Measurements from ENCODE around the gene MOB3A.
"Not testable (repeated sequence)": the region's sequence is repeated elsewhere in the genome, so short reads cannot be mapped to it uniquely, and the experiment has no call there.

The MOB3A gene

DNA sequence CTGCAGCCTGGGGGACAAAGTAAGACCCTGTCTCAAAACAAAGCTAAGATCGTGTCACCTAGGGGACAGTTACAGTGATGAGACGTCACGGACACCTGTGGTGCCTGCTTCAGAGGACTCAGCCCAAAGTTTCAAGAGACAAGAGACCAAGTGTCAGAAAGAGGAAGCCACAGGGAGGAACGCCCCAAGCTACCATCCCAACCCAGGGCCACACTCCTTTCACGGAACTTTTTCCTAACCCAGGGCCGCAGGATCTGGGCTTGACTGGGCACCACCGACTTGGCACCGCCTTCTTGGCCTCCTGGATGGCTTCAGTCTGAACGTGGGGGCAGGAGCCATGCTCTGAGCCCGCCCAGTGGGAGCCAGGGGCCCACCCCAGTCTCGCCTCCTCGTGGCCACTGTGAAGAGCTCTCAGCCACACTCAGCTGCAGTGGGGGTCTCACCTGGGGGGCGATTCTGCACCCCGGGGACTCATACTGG, 8.5 kb downstream of the MOB3A start:
- ATAC-seq: no peak
- TF ChIP-seq, protein P1, sequence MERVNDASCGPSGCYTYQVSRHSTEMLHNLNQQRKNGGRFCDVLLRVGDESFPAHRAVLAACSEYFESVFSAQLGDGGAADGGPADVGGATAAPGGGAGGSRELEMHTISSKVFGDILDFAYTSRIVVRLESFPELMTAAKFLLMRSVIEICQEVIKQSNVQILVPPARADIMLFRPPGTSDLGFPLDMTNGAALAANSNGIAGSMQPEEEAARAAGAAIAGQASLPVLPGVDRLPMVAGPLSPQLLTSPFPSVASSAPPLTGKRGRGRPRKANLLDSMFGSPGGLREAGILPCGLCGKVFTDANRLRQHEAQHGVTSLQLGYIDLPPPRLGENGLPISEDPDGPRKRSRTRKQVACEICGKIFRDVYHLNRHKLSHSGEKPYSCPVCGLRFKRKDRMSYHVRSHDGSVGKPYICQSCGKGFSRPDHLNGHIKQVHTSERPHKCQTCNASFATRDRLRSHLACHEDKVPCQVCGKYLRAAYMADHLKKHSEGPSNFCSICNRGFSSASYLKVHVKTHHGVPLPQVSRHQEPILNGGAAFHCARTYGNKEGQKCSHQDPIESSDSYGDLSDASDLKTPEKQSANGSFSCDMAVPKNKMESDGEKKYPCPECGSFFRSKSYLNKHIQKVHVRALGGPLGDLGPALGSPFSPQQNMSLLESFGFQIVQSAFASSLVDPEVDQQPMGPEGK (CRISPR knock-in tag; IDR thresholded peaks at IDR 0.05; ENCODE audit: borderline replicate concordance): no peak
- TF ChIP-seq, protein P2, sequence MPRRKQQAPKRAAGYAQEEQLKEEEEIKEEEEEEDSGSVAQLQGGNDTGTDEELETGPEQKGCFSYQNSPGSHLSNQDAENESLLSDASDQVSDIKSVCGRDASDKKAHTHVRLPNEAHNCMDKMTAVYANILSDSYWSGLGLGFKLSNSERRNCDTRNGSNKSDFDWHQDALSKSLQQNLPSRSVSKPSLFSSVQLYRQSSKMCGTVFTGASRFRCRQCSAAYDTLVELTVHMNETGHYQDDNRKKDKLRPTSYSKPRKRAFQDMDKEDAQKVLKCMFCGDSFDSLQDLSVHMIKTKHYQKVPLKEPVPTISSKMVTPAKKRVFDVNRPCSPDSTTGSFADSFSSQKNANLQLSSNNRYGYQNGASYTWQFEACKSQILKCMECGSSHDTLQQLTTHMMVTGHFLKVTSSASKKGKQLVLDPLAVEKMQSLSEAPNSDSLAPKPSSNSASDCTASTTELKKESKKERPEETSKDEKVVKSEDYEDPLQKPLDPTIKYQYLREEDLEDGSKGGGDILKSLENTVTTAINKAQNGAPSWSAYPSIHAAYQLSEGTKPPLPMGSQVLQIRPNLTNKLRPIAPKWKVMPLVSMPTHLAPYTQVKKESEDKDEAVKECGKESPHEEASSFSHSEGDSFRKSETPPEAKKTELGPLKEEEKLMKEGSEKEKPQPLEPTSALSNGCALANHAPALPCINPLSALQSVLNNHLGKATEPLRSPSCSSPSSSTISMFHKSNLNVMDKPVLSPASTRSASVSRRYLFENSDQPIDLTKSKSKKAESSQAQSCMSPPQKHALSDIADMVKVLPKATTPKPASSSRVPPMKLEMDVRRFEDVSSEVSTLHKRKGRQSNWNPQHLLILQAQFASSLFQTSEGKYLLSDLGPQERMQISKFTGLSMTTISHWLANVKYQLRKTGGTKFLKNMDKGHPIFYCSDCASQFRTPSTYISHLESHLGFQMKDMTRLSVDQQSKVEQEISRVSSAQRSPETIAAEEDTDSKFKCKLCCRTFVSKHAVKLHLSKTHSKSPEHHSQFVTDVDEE (CRISPR knock-in tag; IDR thresholded peaks at IDR 0.05): no peak
- TF ChIP-seq ZNF70 (CRISPR knock-in tag; IDR thresholded peaks at IDR 0.05) (no peak), ESRRG (CRISPR knock-in tag; IDR thresholded peaks at IDR 0.05) (no peak), OSR1 (CRISPR knock-in tag; IDR thresholded peaks at IDR 0.05) (no peak), PPARA (CRISPR knock-in tag; IDR thresholded peaks at IDR 0.05; ENCODE audit: borderline replicate concordance) (no peak), TOX (CRISPR knock-in tag; IDR thresholded peaks at IDR 0.05; ENCODE audit: borderline replicate concordance) (no peak), ISL1 (CRISPR knock-in tag; IDR thresholded peaks at IDR 0.05) (no peak), ZFP30 (CRISPR knock-in tag; IDR thresholded peaks at IDR 0.05) (no peak), ARNTL (CRISPR knock-in tag; IDR thresholded peaks at IDR 0.05; ENCODE audit: borderline replicate concordance, low read depth) (no peak), RARB (CRISPR knock-in tag; IDR thresholded peaks at IDR 0.05) (no peak), ZFP3 (CRISPR knock-in tag; IDR thresholded peaks at IDR 0.05) (no peak), CSDC2 (CRISPR knock-in tag; IDR thresholded peaks at IDR 0.05) (no peak), SNAI2 (CRISPR knock-in tag; IDR thresholded peaks at IDR 0.05) (no peak)

DNA sequence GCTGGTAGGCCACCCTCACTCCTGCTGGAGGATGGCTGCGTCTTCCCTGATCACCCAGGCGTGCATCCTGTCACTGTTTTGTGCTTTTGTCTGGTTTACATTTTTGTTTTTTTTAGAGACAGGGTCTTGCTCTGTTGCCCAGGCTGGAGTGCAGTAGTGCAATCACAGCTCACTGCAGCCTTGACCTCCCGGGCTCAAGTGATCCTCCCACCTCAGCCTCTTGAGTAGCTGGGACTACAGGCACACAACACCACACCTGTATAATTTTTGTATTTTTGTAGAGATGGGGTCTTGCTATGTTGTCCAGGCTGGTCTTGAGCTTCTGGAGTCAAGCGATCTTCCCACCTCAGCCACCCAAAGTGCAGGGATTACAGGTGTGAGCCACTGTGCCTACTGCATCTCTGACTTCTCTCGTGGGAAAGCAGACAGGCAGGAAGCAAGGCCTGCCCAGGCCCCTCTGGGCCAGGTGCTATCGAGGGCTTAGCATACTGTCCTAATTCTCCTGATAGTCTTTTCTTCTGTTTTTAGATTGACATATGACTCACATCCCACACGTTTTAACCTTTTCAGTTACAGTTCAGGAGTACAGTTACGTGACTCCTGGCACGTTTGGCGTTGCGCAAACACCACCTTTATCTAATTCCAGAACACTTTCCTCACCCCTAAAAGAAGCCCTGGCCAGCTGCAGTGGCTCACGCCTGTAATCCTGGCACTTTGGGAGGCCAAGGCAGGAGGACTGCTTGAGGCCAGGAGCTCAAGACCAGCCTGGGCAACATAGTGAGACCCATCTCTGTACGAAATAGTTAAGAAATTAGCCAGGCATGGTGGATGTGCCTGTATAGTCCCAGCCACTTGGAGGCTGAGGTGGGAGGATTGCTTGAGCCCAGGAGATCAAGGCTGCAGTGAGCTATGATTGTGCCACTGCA, 9.2 kb downstream of the MOB3A start:
- not testable (repeated sequence) for ATAC-seq

DNA sequence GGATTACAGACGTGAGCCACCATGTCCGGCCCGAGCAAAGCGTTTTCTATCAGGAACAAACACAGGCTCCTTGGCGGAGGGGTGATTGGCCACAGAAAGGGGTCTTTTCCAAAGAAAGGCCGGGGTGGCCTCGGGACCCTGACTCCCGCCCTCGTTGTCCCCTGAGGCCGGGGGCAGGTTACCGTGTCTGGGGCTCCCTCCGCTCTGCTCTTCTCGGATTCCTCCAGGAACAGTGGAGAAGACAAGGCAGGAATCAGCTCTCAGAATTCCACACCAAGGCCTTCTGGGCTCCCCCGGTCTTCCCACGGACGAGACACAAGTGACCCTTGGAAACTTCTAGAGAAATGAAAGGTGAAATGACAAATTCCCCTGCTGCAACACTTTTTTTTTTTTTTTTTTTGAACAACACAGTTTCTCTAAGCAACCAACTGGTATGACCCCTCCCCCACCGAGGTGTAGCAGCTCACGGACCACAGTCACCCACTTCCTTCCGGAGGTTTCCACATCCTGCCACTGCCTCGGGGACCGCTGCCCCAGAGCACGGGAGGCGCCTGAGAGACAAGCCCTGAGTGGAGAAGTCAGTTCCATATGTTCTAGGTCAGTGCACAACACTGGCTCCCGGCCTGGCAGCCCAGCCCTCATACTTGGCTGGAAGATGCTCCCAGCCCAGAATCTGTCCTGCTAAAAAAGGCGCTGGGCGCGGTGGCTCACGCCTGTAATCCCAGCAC, 11.0 kb downstream of the MOB3A start:
- TF ChIP-seq, protein P1 (CRISPR knock-in tag; IDR thresholded peaks at IDR 0.05; ENCODE audit: borderline replicate concordance): no peak
- ATAC-seq: no peak

DNA sequence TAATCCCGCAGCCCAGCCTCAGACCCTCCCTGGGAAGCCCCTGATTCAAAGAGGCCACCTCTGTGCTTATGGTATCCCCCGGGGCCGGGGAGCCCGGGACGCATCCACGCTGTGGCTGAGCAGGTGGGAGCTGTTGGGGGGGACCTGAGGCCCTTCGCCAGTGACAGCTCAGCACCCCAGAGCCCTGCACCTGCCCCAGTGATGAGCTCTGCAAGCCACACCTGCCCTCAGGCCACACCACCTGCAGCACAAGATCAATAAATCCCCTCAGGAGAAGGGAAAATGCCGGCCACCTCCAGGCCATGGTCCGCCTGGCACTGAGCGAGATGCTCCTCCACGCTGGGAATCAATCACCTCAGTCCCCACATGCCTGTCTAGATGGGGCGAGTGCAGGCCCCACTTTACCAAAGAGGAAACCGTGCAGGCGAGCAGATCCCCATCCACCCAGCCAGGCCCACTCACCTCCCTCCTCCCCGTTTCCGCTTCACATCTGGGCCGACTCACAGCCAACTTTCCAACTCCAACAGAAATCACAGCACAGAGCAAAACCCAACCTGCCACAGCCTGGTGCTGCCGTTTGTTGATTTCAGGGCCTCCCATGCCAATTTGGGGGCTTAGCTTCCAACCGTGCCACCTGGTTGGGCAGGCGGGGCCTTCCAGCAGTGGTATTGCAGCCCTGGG, 12.8 kb downstream of the MOB3A start:
- no peak for ATAC-seq
- no peak for TF ChIP-seq ARNTL (CRISPR knock-in tag; IDR thresholded peaks at IDR 0.05; ENCODE audit: borderline replicate concordance, low read depth)

DNA sequence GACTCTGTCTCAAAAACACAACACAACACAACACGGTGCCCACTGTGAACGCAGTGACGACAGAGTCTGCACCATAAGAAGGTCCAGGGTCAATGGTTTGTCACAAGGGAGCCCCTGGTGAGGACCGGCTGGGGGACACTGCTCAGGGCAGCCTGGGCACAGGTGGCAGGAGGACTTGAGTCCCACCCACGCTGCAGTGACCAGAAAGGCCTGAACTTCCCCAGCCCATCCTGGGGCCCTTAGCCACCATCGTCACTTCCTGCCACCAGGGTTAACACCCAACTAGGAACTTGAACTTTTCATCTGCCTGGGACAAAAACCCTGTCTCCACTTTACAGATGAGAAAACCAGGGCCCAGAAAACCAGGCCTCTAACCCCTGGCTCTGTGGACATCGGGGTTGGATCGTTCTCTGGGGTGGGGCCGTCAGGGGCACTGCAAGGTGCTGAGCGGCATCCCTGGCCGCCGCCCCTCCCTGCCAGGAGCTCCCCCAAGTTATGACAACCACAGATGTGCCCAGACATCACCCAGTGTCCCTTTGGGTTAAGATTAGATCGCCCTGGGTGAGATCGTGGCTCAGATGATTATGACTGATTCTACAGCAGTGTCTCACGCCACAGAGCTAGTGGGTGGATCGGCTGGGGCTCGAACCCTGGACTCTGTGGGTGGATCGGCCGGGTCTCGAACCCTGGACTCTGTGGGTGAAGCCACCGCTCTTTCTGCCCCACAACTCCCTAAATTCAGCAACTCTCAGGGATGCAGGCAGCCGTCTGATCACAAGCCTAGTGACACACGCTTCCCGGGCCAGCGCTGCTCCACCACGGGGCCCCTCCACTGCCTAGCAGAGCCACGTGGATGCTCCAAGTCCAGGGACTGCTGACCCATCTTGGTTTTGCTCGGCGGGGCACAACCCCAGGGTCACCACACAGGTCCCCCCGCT, 14.0 kb downstream of the MOB3A start:
- no peak for ATAC-seq
- TF ChIP-seq PPARA (CRISPR knock-in tag; IDR thresholded peaks at IDR 0.05; ENCODE audit: borderline replicate concordance) (no peak), ARNTL (CRISPR knock-in tag; IDR thresholded peaks at IDR 0.05; ENCODE audit: borderline replicate concordance, low read depth) (no peak), ISL1 (CRISPR knock-in tag; IDR thresholded peaks at IDR 0.05) (no peak), OSR1 (CRISPR knock-in tag; IDR thresholded peaks at IDR 0.05) (no peak), ZNF8 (CRISPR knock-in tag; IDR thresholded peaks at IDR 0.05) (no peak), TCF4 (CRISPR knock-in tag; IDR thresholded peaks at IDR 0.05; ENCODE audit: borderline replicate concordance) (no peak), CSDC2 (CRISPR knock-in tag; IDR thresholded peaks at IDR 0.05) (no peak), GLIS3 (CRISPR knock-in tag; IDR thresholded peaks at IDR 0.05) (no peak), RARB (CRISPR knock-in tag; IDR thresholded peaks at IDR 0.05) (no peak)
- TF ChIP-seq, protein P3, sequence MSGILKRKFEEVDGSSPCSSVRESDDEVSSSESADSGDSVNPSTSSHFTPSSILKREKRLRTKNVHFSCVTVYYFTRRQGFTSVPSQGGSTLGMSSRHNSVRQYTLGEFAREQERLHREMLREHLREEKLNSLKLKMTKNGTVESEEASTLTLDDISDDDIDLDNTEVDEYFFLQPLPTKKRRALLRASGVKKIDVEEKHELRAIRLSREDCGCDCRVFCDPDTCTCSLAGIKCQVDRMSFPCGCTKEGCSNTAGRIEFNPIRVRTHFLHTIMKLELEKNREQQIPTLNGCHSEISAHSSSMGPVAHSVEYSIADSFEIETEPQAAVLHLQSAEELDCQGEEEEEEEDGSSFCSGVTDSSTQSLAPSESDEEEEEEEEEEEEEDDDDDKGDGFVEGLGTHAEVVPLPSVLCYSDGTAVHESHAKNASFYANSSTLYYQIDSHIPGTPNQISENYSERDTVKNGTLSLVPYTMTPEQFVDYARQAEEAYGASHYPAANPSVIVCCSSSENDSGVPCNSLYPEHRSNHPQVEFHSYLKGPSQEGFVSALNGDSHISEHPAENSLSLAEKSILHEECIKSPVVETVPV (CRISPR knock-in tag; IDR thresholded peaks at IDR 0.05): no peak
- TF ChIP-seq, protein P4, sequence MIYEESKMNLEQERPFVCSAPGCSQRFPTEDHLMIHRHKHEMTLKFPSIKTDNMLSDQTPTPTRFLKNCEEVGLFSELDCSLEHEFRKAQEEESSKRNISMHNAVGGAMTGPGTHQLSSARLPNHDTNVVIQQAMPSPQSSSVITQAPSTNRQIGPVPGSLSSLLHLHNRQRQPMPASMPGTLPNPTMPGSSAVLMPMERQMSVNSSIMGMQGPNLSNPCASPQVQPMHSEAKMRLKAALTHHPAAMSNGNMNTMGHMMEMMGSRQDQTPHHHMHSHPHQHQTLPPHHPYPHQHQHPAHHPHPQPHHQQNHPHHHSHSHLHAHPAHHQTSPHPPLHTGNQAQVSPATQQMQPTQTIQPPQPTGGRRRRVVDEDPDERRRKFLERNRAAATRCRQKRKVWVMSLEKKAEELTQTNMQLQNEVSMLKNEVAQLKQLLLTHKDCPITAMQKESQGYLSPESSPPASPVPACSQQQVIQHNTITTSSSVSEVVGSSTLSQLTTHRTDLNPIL (CRISPR knock-in tag; IDR thresholded peaks at IDR 0.05; ENCODE audit: low read depth): no peak

Measured in SK-N-SH treated with all-trans-retinoic acid at 6 μM for 48 hours (cell line).